GM19372 (cell line): ENCODE measurements around the gene PER1.

Experiments used
- ATAC-seq: cut with Tn5 transposase; IDR thresholded peaks from one replicate; pipeline ENCODE4 v1.9.1; 2021; ENCODE audit warnings: mild to moderate bottlenecking, low read depth, moderate library complexity; ENCODE audit not compliant: unreplicated experiment

PER1 gene

DNA sequence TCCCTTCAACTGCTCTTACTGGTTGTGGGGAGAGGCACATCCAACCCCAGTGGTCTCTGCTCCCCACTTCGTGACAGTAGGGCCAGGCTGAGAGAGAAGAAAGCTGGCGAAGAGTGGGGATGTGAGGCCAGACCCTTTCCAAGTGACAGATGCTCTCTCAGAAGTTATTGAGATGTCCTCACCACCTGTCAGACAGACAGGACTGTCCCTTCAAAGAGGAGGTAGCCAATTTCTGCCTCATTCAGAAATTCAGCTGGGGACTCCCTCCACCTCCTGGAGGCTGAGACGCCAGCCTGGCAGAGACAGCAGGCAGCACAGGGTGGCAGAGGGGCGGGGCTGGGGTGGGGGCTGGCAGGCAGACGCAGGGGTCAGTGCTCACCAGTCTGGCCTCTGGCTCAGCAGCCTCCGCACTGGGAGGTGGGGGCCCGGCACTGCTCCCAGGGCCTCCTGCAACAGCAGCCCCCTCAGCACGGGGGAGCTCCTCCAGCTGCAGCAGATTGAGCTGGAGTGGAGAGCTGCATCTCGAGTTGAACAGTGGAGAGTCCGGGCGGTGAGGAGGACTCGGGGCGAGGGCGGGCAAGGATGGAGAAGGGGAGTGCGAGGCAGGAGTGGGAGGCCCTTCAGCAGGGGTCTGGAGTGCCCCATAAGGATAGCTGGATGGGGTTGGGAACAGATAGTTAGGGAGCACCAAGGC is 9.2 kb downstream of the PER1 start:
- ATAC-seq = no peak

DNA sequence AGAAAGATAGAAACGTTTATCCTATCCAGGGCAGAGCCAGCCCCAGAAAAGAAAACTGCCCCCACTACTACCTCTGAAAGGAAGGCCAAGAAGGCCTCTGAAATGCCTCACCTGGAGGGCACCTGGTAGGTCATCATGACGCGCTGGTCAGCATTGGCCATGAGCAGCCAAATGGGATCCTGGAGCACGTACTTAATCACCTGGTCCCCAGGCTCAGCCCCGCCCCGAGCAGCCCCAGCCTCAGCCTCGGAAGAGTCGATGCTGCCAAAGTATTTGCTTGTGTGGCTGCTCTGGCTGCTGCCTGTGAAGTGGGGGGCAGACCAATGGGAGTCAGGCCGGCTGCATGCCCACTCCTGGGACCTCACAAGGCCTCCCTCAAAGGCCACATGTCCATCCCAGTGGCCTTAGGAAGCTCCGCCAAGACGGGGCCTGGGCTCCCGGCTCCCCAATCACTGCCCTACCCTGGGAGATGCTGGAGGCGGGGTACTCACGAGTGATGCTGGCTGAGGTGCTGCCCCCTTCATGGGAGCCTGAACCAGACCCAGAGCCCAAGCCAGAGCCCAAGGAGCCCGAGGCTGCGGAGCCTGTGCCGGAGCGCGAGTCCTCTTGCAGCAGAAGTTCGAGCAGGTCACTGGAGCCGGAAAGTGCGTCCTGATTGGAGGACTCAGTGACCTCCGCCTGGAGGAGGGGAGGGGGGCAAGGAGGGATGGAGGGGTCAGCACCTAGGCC is 9.9 kb downstream of the PER1 start:
- ATAC-seq = no peak

DNA sequence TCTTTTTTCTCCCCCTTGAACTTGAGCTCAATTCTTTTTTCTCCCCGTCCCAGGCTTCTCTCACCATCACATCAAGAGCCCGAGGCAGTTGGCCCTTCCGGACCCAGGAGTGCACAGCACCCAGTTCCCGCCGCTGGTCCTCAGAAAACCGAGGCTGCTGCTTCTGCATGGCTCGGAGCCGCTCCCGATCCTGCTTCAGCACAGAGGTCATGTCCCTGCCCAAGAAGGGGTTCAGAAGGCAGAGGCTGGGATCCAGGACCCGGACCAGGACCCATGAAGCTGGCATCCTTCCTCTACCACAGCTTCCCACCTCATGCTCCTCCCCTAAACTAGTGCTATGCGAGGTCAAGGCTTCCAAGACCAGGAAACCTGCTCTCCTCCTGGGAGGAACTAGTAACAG is 10.5 kb downstream of the PER1 start:
- no peak for ATAC-seq

DNA sequence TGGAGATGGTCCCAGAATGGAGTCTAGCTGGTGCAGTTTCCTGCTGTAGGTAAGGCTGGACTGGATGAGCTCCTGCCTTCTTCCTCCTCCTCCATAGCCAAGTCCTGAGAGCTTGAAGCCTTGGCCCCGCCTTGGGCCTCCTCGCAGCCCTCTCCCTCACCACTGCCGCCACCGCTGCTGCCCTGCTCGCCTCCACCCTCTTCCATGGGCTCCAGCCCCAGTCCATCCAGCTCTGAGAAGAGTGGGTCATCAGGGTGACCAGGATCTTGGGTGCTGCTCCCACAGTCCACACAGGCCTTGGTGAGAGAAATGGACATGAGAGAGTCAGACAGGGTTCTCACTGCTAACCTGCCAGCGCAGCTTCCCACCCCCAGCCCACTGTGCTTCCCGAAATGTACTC is 11.2 kb downstream of the PER1 start:
- ATAC-seq = no peak

DNA sequence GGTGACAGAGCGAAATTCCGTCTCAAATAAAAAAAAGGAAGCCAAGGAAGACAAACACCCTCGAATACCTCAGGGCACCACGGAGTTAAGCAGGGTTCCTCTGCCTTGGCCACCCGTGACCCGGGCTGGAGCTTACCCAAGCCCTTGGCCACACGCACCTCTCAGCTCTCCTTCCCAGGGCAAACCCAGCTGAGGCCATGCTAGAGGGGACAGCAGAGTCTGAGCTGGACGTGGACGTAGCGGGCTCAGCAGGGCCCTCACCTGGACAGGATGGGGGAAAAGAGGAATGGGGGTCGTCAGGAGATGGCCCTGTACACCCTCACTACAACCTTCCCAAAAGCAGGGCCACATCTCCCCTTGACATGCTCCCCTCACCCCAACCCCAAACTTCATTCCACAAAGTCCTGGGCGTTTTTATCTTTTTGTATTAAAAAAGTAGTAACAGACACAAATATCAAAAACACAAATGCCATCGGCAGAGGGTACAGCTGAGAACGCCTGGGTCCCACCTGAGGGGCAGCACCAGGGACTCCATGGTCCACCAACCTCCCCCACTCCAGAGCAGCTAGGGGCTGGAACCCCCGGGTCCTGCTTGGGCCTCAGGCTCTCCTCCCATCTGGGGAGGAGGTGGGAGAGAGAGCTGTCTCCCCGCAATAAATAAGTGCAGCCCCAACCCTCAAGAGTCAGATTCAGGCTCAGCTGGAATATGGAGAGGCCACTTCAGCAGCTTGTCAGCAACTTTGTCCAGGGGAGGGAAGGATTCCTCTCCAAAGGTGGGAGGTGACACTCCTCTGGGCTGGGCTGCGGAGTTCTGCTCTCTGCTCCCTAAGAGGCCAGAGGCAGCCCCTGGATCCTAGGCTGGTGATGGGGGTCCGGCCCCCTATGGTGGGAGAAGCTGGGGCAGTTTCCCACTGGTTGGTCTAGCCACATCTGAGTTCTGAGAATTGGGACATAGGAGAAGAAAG is 11.9 kb downstream of the PER1 start:
- no peak for ATAC-seq

DNA sequence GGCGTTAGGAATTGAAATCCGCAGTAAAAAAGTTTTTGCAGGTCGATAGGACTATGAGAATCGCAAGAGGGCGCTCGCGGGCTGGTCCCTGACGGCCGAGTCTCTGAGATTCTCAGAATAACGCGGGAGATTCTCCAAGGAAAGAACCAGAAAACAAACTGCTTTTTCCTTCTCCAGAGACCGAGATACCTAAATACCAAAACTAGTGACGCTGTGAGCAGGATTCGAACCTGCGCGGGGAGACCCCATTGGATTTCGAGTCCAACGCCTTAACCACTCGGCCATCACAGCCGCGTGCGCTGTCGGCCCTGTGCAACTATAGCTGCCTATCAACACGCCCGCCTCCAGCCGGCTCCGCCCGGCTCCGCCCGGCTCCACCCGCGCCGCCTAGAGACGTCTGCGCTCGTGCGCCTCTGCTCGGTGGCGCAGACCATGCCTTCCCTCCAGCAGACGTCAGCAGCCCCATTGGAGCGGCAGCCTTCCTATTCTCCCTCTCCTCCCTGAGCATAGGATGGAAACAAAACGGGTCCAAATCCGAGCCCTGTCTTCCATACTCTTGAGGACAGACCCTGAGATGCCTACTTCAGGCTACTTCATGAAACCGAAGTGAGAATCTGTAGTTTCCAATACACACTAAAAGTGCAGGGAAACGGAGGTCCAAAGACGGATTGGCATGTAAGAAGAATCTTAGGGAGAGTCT is 13.4 kb downstream of the PER1 start:
- ATAC-seq = peak; percentile 93

DNA sequence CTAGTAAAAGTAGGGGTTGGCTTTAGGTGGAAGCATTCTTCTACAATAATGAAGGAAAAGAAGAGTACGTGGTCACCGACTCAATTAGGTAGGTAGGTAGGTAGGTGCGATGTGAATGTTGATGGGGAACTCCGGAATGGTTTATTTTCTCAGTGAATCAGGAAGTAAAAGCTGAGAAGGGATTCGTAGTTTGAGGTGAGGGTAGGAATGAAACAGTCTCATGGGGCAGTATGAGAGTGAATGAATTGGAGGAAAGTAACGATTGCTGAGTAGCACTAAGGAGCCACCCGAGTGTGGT is 13.9 kb downstream of the PER1 start:
- no peak for ATAC-seq

DNA sequence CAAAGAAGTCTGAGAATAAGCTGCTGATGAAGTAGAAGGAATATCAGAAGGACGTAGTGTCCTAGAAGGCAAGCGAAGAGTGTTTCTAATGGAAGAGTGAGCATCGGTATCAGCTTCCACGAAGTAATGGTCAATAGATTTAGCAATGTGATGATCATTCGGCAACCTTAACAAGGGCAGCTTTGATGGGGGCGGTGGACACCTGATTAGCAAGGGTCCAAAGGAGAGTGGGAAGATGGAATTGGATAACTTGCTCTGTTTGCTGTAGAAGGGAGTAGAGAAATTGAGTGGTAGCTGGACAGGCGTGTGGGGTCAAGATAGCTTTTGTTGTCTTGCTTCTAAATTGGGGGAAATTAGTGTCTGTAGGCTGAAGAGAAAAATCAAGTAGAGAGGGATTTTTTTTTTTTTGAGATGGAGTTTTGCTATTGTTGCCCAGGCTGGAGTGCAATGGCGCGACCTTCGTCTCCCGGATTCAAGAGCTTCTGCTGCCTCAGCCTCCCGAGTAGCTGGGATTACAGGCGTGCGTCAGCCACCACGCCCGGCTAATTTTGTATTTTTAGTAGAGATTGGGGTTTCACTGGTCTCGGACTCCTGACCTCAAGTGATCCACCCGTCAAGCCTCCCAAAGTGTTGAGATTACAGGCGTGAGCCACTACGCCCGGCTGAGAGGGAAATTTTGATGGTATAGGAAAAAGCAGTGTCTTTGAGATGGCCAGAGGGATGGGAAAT is 14.4 kb downstream of the PER1 start:
- no peak for ATAC-seq

DNA sequence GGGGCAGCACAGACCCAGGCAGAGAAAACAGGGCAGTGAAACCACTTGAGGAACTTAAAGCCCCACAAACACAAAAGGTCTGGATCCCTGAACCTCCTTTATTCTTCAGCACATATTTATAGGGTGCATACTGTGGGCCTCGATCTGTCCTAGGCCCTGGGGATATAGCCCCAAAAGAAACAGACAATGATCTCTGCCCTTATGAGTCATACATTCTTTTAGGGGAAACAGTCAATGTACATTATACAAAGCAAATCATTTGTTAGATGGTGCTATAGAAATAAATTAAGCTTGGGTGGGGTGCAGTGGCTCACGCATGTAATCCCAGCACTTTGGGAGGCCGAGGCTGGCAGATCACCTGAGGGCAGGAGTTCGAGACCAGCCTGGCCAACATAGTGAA is 18.3 kb downstream of the PER1 start:
- no peak for ATAC-seq

DNA sequence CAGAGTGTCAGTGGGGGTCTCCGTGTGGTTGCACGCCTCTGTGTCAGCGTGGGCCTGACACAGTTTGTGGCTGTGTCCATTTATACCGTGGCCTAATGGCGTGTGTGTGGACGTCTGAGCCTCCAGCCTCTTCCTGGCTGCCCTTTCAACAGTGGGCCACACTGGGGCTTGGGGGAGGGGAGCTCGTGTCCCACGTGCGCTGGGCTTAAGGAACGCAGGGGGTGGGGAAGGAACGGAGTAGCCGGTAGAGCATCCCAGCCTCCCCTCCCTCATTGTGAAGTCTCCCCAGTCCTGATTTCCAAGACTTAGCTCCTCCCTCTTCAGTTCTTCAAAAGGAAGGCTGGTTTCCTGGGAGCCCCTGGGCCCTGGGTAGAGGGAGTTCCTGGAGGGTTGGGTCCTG is 18.8 kb downstream of the PER1 start:
- ATAC-seq = no peak

DNA sequence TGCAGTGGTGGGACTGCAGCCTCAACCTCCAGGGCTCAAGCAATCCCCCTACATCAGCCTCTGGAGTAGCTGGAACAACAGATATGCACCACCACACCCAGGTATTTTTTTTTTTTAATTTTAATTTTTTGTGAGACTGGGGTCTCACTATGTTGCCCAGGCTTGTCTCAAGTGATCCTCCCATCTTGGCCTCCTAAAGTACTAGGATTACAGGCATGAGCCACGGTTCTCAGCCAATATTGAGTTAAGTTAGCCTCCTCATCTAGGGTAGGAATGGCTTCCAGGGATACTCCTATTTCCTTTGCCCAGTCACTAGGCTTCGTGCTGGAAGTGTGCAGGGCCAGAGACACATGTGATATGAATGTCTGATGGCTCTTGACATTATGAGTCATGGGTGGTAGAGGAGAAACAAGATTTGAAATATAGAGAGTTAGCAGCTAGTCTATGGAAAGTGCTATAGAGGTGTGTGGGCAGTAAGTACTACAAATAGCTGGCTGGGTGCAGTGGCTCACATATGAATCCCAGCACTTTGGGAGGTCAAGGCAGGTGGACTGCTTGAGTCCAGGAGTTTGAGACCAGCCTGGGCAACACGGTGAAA is 20.3 kb downstream of the PER1 start:
- no peak for ATAC-seq

DNA sequence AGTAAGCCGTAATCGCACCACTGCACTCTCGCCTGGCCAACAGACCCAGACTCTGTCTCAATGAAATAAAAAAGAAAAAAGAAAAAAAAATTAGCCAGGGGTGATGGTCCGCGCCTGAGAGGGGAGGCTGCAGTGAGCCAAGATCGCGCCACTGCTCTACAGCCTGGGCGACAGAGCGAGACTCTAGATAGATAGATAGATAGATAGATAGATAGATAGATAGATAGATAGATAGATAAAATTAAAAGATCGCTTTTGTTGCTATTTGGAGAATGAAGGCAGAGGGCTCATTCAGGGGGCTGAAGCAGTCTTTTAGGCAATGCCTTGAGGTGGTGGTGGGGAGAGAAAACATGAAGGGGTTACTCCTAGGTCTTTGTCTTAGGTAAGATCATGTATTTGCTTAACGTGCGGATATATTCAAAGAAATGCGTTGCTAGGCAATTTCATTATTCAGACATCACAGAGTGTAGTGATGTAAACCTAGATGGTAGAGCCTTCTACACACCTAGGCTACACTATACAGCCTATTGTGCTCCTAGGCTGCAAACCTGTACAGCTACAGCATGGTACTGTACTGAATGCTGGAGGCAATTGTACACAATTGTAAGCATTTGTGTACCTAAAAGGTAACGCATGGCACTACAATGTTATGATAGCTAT is 23.9 kb downstream of the PER1 start:
- no peak for ATAC-seq

DNA sequence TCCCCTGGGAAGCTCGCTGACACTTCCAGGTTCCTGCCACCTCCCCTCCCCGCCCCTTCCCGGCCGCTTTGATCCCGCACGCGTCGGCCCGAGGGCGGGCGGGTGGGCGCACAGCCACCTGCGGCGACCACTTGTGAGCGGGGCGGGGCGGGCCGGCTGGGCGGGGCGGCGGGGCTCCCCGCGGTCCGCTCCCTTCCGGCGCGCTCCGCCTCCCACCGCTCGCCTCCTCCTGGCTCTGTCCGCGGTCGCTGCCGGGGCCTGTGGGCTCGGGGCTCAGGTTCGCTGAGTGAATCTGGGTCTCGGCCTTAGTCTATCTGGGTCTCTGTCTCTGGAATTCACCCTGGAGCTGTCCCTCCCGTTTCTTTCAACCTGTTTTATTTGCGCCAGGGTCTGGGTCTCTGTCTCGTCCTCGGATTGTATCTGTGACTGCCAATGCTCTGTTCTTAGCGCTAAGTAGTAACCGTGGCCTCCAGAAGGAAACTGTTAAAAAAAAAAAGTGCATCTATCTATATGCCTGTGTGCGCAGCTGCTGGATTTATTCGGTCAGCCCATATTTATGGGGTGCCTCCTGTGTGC is 25.6 kb downstream of the PER1 start:
- no peak for ATAC-seq

DNA sequence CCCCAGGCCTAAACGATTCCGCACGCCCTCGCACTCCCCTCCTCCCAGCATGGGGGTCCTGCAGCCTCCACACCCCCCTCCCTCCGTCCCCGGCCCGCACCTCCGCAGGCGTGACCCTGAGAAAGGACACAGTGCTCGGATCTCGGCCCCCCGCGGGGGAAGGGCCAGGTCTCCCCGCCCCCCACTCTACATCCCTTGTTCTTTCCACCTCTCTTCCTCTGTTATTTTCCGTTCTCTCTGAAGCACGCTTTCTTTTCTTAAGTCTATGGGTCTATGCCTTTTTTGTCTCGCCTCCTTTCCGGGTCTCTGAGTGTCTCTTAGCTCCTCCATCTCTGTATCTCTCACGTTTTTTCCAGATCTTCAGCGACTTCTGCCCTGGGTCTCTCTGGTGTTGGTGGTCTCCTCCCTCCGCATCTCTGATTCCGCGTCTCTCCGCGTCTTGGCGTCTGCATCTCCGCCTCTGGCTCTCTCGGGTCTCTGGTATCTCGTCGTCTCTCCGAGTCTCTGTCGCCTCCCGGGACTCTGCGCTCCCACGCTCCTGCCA is 26.2 kb downstream of the PER1 start:
- no peak for ATAC-seq

DNA sequence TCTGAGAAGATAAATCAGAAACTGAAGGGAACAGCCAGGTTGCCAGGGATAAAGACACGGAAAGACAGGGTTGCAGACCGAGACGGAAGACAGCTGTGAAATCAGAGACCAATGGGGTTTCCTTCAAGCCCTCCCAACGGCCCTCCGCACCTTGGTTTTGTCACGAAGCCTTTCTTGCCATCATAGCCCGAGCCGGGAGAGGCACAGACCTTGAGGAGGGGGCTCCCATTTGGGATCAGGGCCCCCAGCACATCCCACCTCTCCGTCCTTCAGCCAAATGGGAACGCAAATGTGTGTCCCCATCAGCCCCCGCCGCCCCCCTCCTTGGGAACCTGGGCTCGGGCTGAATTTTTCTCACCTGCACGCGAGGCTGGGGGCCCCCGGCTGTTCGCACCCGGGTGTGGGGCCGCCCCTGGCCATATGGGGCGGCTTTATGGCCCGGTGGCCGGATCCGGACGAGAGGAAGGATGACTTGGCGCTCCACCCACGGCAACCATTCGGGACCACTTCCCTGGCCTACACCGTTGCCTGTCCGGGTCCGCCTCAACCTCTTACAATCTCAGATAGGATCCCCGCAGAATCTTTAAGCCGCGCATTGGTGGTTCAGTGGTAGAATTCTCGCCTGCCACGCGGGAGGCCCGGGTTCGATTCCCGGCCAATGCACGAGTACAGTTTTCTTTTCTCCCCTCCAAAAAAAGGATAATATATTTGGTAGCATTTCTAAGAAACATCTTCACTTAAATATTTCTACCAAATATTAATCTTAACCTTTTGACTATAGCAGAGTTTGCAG is 26.9 kb downstream of the PER1 start:
- ATAC-seq = no peak

DNA sequence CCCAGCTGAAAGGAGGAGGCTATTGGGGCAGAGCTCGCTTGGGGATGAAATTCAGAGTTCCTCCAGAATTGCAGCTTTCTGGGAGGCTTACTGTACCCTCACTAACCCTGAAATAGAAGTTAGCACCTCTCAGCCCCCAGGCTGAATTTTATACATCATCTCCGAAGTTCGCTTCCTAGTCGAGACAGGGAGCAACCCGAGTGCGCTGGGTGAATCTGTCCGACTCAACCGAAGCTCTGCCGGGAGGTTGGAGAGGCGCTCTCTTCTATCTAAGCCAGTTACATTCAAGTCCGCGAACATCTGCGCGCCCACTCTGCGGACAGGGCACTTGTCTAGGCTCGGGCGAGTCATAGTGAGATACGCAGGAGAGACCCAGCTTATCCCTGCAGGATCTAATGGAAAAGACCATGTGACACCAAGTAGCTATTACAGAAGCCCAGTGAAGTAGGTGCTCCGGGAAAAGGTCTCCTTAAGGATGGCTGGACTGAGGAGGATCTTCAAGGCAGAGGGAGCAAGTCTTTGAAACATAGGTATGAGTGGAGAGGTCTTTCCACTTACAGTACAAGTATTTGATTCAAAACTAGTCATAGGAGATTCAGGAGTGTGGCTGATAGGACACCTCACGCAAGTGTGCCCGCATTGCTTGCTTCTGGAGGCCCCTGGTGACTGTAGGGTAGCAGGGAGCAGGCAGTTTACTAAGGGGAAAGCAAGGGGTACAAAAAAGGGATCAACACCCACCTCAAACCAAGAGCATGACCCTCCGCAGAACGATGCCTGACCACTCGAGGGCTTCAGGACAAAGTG is 27.7 kb downstream of the PER1 start:
- ATAC-seq = no peak
